NT2/D1 (cell line): Measurements from ENCODE around the gene ATL3.
"Not testable (repeated sequence)": the region's sequence is repeated elsewhere in the genome, so short reads cannot be mapped to it uniquely, and the experiment has no call there.

Source experiments
- YY1 ChIP-seq: IDR thresholded peaks from 2 replicates; pipeline ENCODE4 v1.6.1; 2011; ENCODE audit not compliant: insufficient read length, insufficient read depth
- ZNF274 ChIP-seq: IDR thresholded peaks from 2 replicates; pipeline ENCODE4 v1.6.1; 2011; ENCODE audit warnings: mild to moderate bottlenecking, low read depth, low read length

GRCh38 chr11:63685158-63685721 is 14.1 kb upstream of the ATL3 start:
- not testable (repeated sequence) for TF ChIP-seq YY1, ZNF274
